Measurements from ENCODE around the gene KPNA6. TPM values are rescaled to one million over a fixed set of nuclear protein-coding genes. Genes with fewer than 3 reads are reported as not detected.

The KPNA6 gene
- total RNA-seq, 1 experiment from 2014 or later = 116 TPM

GRCh38 chr1:32179443-32180185, 71.8 kb downstream of the KPNA6 start, which contains the start of gene TXLNA:
TXLNA (plus strand) TSS chr1:32179675; CDS start chr1:32180346, 671 bp downstream.
- CTCF ChIA-PET = no interaction called here

GRCh38 chr1:32180186-32181060, 72.6 kb downstream of the KPNA6 start:
- POLR2A ChIA-PET = interaction anchor here (0.5 to 1.2 kb wide), 3 partner anchors 19 to 636 kb away, joined by 4 to 6 read pairs (median 5); no protein-coding TSS in a partner anchor
- peak overlapping the region; percentile 77 to 93 for H3K4me3 ChIP-seq (ENCODE audit: low read depth in 2 of 2, low read length in 2 of 2)

More at GRCh38 chr1:32179443-32180185, 71.8 kb downstream of the KPNA6 start, which contains the start of gene TXLNA:
- POLR2A ChIA-PET = interaction anchor here (0.6 to 1.2 kb wide), 5 partner anchors 18 to 637 kb away, joined by 3 to 8 read pairs (median 5); no protein-coding TSS in a partner anchor
- intact Hi-C loops (cut with micrococcal nuclease; ENCODE audit: unreplicated experiment) (no loop called here), in situ Hi-C loops (cut with HindIII; ENCODE audit: low pct_unique_long_range_greater_than_20kb, low sequenced_read_pairs) (no loop called here)
- ATAC-seq (peak; percentile 96), DNase-seq (ENCODE audit: low read depth, low spot score) (peak; percentile 63)
- no peaks in the 10 kb centered on the region for H3K9me3 ChIP-seq (ENCODE audit: control insufficient read depth, insufficient read depth, low read depth, low read length)
- peaks cover 33% of the 10 kb centered on the region for H3K4me1 ChIP-seq (ENCODE audit: control insufficient read depth, insufficient read depth, low read length)
- BruUV-seq (replicated peaks) = no TSS peak
- H3K27me3 ChIP-seq (ENCODE audit: control insufficient read depth, insufficient read depth, low read length) = no peaks in the 10 kb centered on the region
- peak within 1 kb of the TSS; percentile 77 to 93 for H3K4me3 ChIP-seq (ENCODE audit: low read depth in 2 of 2, low read length in 2 of 2)
- TF ChIP-seq, protein P1, sequence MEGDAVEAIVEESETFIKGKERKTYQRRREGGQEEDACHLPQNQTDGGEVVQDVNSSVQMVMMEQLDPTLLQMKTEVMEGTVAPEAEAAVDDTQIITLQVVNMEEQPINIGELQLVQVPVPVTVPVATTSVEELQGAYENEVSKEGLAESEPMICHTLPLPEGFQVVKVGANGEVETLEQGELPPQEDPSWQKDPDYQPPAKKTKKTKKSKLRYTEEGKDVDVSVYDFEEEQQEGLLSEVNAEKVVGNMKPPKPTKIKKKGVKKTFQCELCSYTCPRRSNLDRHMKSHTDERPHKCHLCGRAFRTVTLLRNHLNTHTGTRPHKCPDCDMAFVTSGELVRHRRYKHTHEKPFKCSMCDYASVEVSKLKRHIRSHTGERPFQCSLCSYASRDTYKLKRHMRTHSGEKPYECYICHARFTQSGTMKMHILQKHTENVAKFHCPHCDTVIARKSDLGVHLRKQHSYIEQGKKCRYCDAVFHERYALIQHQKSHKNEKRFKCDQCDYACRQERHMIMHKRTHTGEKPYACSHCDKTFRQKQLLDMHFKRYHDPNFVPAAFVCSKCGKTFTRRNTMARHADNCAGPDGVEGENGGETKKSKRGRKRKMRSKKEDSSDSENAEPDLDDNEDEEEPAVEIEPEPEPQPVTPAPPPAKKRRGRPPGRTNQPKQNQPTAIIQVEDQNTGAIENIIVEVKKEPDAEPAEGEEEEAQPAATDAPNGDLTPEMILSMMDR (IDR thresholded peaks at IDR 0.05) = no peak
- TF ChIP-seq TCF7L2 (IDR thresholded peaks at IDR 0.05; ENCODE audit: low read depth, low read length) = peak; percentile 20; the same call in 1 of the 2 replicates
- peak; percentile 94 for TF ChIP-seq POLR2AphosphoS5 (IDR thresholded peaks at IDR 0.05; ENCODE audit: low read depth, low read length)
- peak; percentile 52; the same call in 1 of the 2 replicates for TF ChIP-seq SIN3A (IDR thresholded peaks at IDR 0.05; ENCODE audit: borderline replicate concordance, insufficient read depth, low read depth, low read length)
- 0 out of 2 replicates have a peak, but pooled peaks cover 2% of the 10 kb centered on the region for H3K36me3 ChIP-seq (ENCODE audit: control insufficient read depth, insufficient read depth, low read length)
- peak within 1 kb of the TSS; percentile 97 for H3K27ac ChIP-seq (ENCODE audit: low read length)

DNA sequence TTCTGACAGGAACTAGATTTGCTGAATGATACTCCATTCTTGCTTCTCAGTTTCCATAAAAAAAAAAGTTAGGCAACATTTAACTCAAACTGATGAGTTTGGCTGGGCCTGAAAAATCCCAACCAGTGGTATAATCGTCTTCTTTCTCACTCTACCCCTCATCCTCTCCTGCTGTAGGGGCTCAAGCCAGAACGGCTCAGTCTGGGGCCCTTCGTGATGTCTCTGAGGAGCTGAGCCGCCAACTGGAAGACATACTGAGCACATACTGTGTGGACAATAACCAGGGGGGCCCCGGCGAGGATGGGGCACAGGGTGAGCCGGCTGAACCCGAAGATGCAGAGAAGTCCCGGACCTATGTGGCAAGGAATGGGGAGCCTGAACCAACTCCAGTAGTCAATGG, 73.2 kb downstream of the KPNA6 start:
- BruUV-seq (replicated peaks) = TSS peak; percentile 78
- DNase-seq (ENCODE audit: low read depth, low spot score) (no peak), ATAC-seq (no peak)
- Histone ChIP-seq H3K4me3 (ENCODE audit: low read depth in 2 of 2, low read length in 2 of 2) (peak overlapping the region; percentile 77 to 93), H3K4me1 (ENCODE audit: control insufficient read depth, insufficient read depth, low read length) (peaks cover 33% of the 10 kb centered on the region), H3K36me3 (ENCODE audit: control insufficient read depth, insufficient read depth, low read length) (peaks cover 6% of the 10 kb centered on the region; the same call in 1 of the 2 replicates), H3K27me3 (ENCODE audit: control insufficient read depth, insufficient read depth, low read length) (no peaks in the 10 kb centered on the region), H3K27ac (ENCODE audit: low read length) (peak overlapping the region; percentile 90), H3K9me3 (ENCODE audit: control insufficient read depth, insufficient read depth, low read depth, low read length) (no peaks in the 10 kb centered on the region)
- TF ChIP-seq, protein P1 (IDR thresholded peaks at IDR 0.05) = no peak
- TF ChIP-seq POLR2AphosphoS5 (IDR thresholded peaks at IDR 0.05; ENCODE audit: low read depth, low read length) (no peak), TCF7L2 (IDR thresholded peaks at IDR 0.05; ENCODE audit: low read depth, low read length) (no peak), SIN3A (IDR thresholded peaks at IDR 0.05; ENCODE audit: borderline replicate concordance, insufficient read depth, low read depth, low read length) (no peak)
- TF ChIP-seq, protein P2, sequence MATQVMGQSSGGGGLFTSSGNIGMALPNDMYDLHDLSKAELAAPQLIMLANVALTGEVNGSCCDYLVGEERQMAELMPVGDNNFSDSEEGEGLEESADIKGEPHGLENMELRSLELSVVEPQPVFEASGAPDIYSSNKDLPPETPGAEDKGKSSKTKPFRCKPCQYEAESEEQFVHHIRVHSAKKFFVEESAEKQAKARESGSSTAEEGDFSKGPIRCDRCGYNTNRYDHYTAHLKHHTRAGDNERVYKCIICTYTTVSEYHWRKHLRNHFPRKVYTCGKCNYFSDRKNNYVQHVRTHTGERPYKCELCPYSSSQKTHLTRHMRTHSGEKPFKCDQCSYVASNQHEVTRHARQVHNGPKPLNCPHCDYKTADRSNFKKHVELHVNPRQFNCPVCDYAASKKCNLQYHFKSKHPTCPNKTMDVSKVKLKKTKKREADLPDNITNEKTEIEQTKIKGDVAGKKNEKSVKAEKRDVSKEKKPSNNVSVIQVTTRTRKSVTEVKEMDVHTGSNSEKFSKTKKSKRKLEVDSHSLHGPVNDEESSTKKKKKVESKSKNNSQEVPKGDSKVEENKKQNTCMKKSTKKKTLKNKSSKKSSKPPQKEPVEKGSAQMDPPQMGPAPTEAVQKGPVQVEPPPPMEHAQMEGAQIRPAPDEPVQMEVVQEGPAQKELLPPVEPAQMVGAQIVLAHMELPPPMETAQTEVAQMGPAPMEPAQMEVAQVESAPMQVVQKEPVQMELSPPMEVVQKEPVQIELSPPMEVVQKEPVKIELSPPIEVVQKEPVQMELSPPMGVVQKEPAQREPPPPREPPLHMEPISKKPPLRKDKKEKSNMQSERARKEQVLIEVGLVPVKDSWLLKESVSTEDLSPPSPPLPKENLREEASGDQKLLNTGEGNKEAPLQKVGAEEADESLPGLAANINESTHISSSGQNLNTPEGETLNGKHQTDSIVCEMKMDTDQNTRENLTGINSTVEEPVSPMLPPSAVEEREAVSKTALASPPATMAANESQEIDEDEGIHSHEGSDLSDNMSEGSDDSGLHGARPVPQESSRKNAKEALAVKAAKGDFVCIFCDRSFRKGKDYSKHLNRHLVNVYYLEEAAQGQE (IDR thresholded peaks at IDR 0.05; ENCODE audit: insufficient read depth in 1 of 2, low read depth in 2 of 2, low read length in 1 of 2) = no peak
- ChIA-PET POLR2A (no interaction called here), CTCF (no interaction called here)
- in situ Hi-C loops (cut with HindIII; ENCODE audit: low pct_unique_long_range_greater_than_20kb, low sequenced_read_pairs) (no loop called here), intact Hi-C loops (cut with micrococcal nuclease; ENCODE audit: unreplicated experiment) (no loop called here)

More at GRCh38 chr1:32180186-32181060, 72.6 kb downstream of the KPNA6 start:
- peaks cover 33% of the 10 kb centered on the region for H3K4me1 ChIP-seq (ENCODE audit: control insufficient read depth, insufficient read depth, low read length)
- H3K36me3 ChIP-seq (ENCODE audit: control insufficient read depth, insufficient read depth, low read length) = peaks cover 6% of the 10 kb centered on the region; the same call in 1 of the 2 replicates
- CTCF ChIA-PET = no interaction called here
- ATAC-seq (peak; percentile 36), DNase-seq (ENCODE audit: low read depth, low spot score) (no peak)
- in situ Hi-C loops (cut with HindIII; ENCODE audit: low pct_unique_long_range_greater_than_20kb, low sequenced_read_pairs) = no loop called here
- TF ChIP-seq POLR2AphosphoS5 (IDR thresholded peaks at IDR 0.05; ENCODE audit: low read depth, low read length) = no peak
- TF ChIP-seq TCF7L2 (IDR thresholded peaks at IDR 0.05; ENCODE audit: low read depth, low read length) = no peak
- no TSS peak for BruUV-seq (replicated peaks)
- H3K27ac ChIP-seq (ENCODE audit: low read length) = peak overlapping the region; percentile 90
- H3K27me3 ChIP-seq (ENCODE audit: control insufficient read depth, insufficient read depth, low read length) = no peaks in the 10 kb centered on the region
- H3K9me3 ChIP-seq (ENCODE audit: control insufficient read depth, insufficient read depth, low read depth, low read length) = no peaks in the 10 kb centered on the region
- intact Hi-C loops (cut with micrococcal nuclease; ENCODE audit: unreplicated experiment) = no loop called here

Data from Panc1 (cell line).